Measurements from ENCODE around the gene MFSD6. TPM values are rescaled to one million over a fixed set of nuclear protein-coding genes. Genes with fewer than 3 reads are reported as not detected.

The MFSD6 gene
- total and polyA plus RNA-seq, 2 of the 8 experiments (the other 6 are each of a cell fraction or from before 2014, with no cell fraction given), result 1.8 to 5.1 TPM

GRCh38 chr2:190504912-190505311 is 96.8 kb downstream of the MFSD6 start:
- H3K14ac ChIP-seq (ENCODE audit: insufficient read length), result no peak overlapping the region
- H4K20me1 ChIP-seq (replicated peaks in 1 of 2; ENCODE audit: control insufficient read depth in 1 of 2, insufficient read depth in 2 of 2, low read length in 2 of 2), result no peaks in the 10 kb centered on the region
- H4K8ac ChIP-seq (ENCODE audit: extremely low read depth, insufficient read depth, low read length), result no peak overlapping the region
- H2BK20ac ChIP-seq (ENCODE audit: low read length), result no peak overlapping the region
- no peak overlapping the region for H3K23ac ChIP-seq (ENCODE audit: insufficient read length)
- no peak overlapping the region for H3K56ac ChIP-seq (replicated peaks; ENCODE audit: insufficient read length, low read depth, low read length)
- H2AFZ ChIP-seq (ENCODE audit: low read length), result no peak overlapping the region
- peaks cover 0 to 1% (median 0%) of the 10 kb centered on the region in 4 experiments; a peak in 1 of 7 replicates for H3K4me1 ChIP-seq (replicated peaks in 1 of 4; ENCODE audit: control insufficient read depth in 3 of 4, insufficient read depth in 4 of 4, low read length in 3 of 4)
- no peak overlapping the region for H3K18ac ChIP-seq (ENCODE audit: extremely low read depth, low read length)
- H2BK5ac ChIP-seq (ENCODE audit: low read depth, low read length), result no peak overlapping the region
- POLR2A ChIA-PET (ENCODE audit: partially characterized antibody), result no interaction called here
- WGBS, 2 experiments (ENCODE audit: extremely low coverage in 1 of 2, insufficient coverage in 1 of 2, insufficient read length in 1 of 2, insufficient replicate concordance in 2 of 2, low coverage in 1 of 2, low lambda C conversion rate in 2 of 2, missing lambda C conversion rate in 1 of 2), result 96% methylated on average over 3 of the region's 3 CpGs; no CpG with 5 or more reads in 1 of the 2 experiments
- no peak overlapping the region for H3K4me2 ChIP-seq (ENCODE audit: insufficient read depth in 1 of 2, low read depth in 2 of 2, low read length in 2 of 2)
- no peak overlapping the region for H3K27ac ChIP-seq (ENCODE audit: low read depth, low read length)
- H3K4ac ChIP-seq (replicated peaks; ENCODE audit: insufficient read length, low read depth, low read length), result no peak overlapping the region
- CTCF ChIA-PET (ENCODE audit: partially characterized antibody), result no interaction called here
- no peak overlapping the region for H4K91ac ChIP-seq (replicated peaks; ENCODE audit: insufficient read length, low read length)
- no peak overlapping the region for H2AK5ac ChIP-seq (ENCODE audit: low read depth, low read length)
- no peaks in the 10 kb centered on the region for H3K9me3 ChIP-seq (ENCODE audit: insufficient read depth in 2 of 2, low read depth in 1 of 2, low read length in 1 of 2)
- DNase-seq (ENCODE audit: low read depth in 1 of 2, low spot score in 2 of 2) (no peak), FAIRE-seq (no peak)
- no peaks in the 10 kb centered on the region; a peak in 2 of 8 replicates for H3K36me3 ChIP-seq (ENCODE audit: control insufficient read depth in 2 of 4, insufficient read depth in 4 of 4, low read length in 3 of 4)
- H3K4me3 ChIP-seq (ENCODE audit: extremely low read depth in 1 of 4, insufficient read depth in 2 of 4, low read depth in 3 of 4, low read length in 4 of 4), result no peak overlapping the region
- H2BK15ac ChIP-seq (ENCODE audit: low read length), result no peak overlapping the region
- no peaks in the 10 kb centered on the region for H3K27me3 ChIP-seq (replicated peaks in 1 of 4; ENCODE audit: control insufficient read depth in 3 of 4, extremely low read depth in 1 of 4, insufficient read depth in 3 of 4, low read length in 3 of 4)
- H2BK120ac ChIP-seq (replicated peaks; ENCODE audit: low read depth, low read length), result no peak overlapping the region
- H3K79me2 ChIP-seq (ENCODE audit: control insufficient read depth in 1 of 2, insufficient read depth in 2 of 2, low read length in 2 of 2), result no peaks in the 10 kb centered on the region
- no peak overlapping the region for H4K5ac ChIP-seq (ENCODE audit: insufficient read length, low read depth, low read length)
- no peaks in the 10 kb centered on the region for H3K23me2 ChIP-seq (ENCODE audit: low read depth, low read length)
- no peak overlapping the region for H3K9ac ChIP-seq (replicated peaks in 1 of 4; ENCODE audit: extremely low read depth in 1 of 4, low read depth in 3 of 4, low read length in 3 of 4)
- no peaks in the 10 kb centered on the region for H3K79me1 ChIP-seq (ENCODE audit: low read depth, low read length)
- no peak overlapping the region for H2BK12ac ChIP-seq (ENCODE audit: low read depth, low read length)
- no peak for TF ChIP-seq YY1 (IDR thresholded peaks at IDR 0.05; ENCODE audit: low read depth, low read length)
- no peak for TF ChIP-seq TAF7 (optimal IDR thresholded peaks at IDR 0.05; ENCODE audit: borderline replicate concordance, low read depth, low read length)
- TF ChIP-seq CBX5 (IDR thresholded peaks at IDR 0.05; ENCODE audit: low read depth, low read length), result no peak
- no peak for TF ChIP-seq SAP30 (IDR thresholded peaks at IDR 0.05; ENCODE audit: insufficient read depth, insufficient replicate concordance, low read length)
- TF ChIP-seq KDM5A (IDR thresholded peaks at IDR 0.05; ENCODE audit: low read length), result no peak
- no peak for TF ChIP-seq GABPA (IDR thresholded peaks at IDR 0.05; ENCODE audit: borderline replicate concordance, insufficient read depth, low read length)
- TF ChIP-seq TBP (IDR thresholded peaks at IDR 0.05; ENCODE audit: low read depth, low read length), result no peak
- TF ChIP-seq RFX5 (IDR thresholded peaks at IDR 0.05; ENCODE audit: borderline replicate concordance, low read depth, low read length), result no peak
- TF ChIP-seq RXRA (IDR thresholded peaks at IDR 0.05; ENCODE audit: insufficient read depth, low read depth, low read length), result no peak
- no peak for TF ChIP-seq HDAC6 (IDR thresholded peaks at IDR 0.05; ENCODE audit: low read depth, low read length)
